OCI-LY7 (cell line): Measurements from ENCODE around the gene ACADSB.

Experiments
- EZH2phosphoT487 ChIP-seq: fragments of 200-600 bp; sonication (generic); IDR thresholded peaks from 2 replicates; pipeline ENCODE4 v1.6.1; 2018; ENCODE audit warnings: low read depth, borderline replicate concordance, mild to moderate bottlenecking, mixed run types, antibody characterized with exemption, low read length, moderate library complexity, mixed read lengths
- TF ChIP-seq, protein P1 (sequence below): fragments of 200-600 bp; sonication (generic); conservative IDR thresholded peaks from 2 replicates; pipeline ENCODE4 v1.5.1; 2014; ENCODE audit warnings: mild to moderate bottlenecking, antibody characterized with exemption, low read length, moderate library complexity, mixed read lengths

DNA sequence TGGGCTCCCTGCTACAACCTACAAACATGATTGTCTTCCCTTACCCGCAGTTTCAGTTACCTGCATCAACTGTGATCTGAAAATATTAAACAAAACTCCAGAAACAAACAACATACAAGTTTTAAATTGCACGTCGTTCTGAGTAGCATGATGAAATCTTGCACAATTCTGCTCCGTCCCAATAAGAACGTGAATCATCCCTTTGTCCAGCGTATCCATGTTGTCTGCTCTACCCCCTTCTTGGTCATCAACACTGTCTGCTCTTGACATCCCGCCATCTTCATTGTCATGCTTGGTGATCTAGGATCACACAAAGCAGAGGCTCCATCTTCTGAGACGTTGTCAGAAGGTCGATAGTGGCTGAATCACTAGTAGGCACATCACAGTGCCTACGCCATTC lies 53.9 kb downstream of the ACADSB start:
- TF ChIP-seq, protein P1, sequence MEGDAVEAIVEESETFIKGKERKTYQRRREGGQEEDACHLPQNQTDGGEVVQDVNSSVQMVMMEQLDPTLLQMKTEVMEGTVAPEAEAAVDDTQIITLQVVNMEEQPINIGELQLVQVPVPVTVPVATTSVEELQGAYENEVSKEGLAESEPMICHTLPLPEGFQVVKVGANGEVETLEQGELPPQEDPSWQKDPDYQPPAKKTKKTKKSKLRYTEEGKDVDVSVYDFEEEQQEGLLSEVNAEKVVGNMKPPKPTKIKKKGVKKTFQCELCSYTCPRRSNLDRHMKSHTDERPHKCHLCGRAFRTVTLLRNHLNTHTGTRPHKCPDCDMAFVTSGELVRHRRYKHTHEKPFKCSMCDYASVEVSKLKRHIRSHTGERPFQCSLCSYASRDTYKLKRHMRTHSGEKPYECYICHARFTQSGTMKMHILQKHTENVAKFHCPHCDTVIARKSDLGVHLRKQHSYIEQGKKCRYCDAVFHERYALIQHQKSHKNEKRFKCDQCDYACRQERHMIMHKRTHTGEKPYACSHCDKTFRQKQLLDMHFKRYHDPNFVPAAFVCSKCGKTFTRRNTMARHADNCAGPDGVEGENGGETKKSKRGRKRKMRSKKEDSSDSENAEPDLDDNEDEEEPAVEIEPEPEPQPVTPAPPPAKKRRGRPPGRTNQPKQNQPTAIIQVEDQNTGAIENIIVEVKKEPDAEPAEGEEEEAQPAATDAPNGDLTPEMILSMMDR = no peak
- TF ChIP-seq EZH2phosphoT487 = no peak
